ENCODE data around the gene FASTK.

Gene FASTK

GRCh38 chr7:151069841-151070573 is 10.6 kb downstream of the FASTK start (continued):
- TF ChIP-seq CSRNP3 (CRISPR knock-in tag; IDR thresholded peaks at IDR 0.05), result no peak
- no peak for TF ChIP-seq ZFP3 (CRISPR knock-in tag; IDR thresholded peaks at IDR 0.05)
- TF ChIP-seq BACH2 (CRISPR knock-in tag; IDR thresholded peaks at IDR 0.05; ENCODE audit: borderline replicate concordance), result no peak
- no peak for TF ChIP-seq TOX (CRISPR knock-in tag; IDR thresholded peaks at IDR 0.05; ENCODE audit: borderline replicate concordance)

GRCh38 chr7:151068069-151068773 is 12.4 kb downstream of the FASTK start:
- TF ChIP-seq GLIS3 (CRISPR knock-in tag; IDR thresholded peaks at IDR 0.05), result no peak
- no peak for TF ChIP-seq TSHZ2 (CRISPR knock-in tag; IDR thresholded peaks at IDR 0.05)
- TF ChIP-seq ZC3H10 (CRISPR knock-in tag; IDR thresholded peaks at IDR 0.05), result no peak
- no peak for TF ChIP-seq ZNF8 (CRISPR knock-in tag; IDR thresholded peaks at IDR 0.05)
- peak; percentile 35; the same call in 1 of the 2 replicates for TF ChIP-seq ISL1 (CRISPR knock-in tag; IDR thresholded peaks at IDR 0.05)
- ATAC-seq, result peak; percentile 13; the same call in 1 of the 3 replicates

GRCh38 chr7:151066273-151066974 is 14.2 kb downstream of the FASTK start:
- TF ChIP-seq CSDC2 (CRISPR knock-in tag; IDR thresholded peaks at IDR 0.05) (no peak), TOX (CRISPR knock-in tag; IDR thresholded peaks at IDR 0.05; ENCODE audit: borderline replicate concordance) (no peak), ZFP3 (CRISPR knock-in tag; IDR thresholded peaks at IDR 0.05) (no peak), ESRRG (CRISPR knock-in tag; IDR thresholded peaks at IDR 0.05) (no peak), TSHZ2 (CRISPR knock-in tag; IDR thresholded peaks at IDR 0.05) (no peak), RARB (CRISPR knock-in tag; IDR thresholded peaks at IDR 0.05) (no peak), ZFP30 (CRISPR knock-in tag; IDR thresholded peaks at IDR 0.05) (no peak), PPARA (CRISPR knock-in tag; IDR thresholded peaks at IDR 0.05; ENCODE audit: borderline replicate concordance) (no peak), PATZ1 (CRISPR knock-in tag; IDR thresholded peaks at IDR 0.05; ENCODE audit: borderline replicate concordance) (no peak)
- ATAC-seq, result no peak

GRCh38 chr7:151065516-151065915 is 15.1 kb downstream of the FASTK start:
- ATAC-seq, result no peak
- no peak for TF ChIP-seq ZNF8 (CRISPR knock-in tag; IDR thresholded peaks at IDR 0.05)
- TF ChIP-seq ARNTL (CRISPR knock-in tag; IDR thresholded peaks at IDR 0.05; ENCODE audit: borderline replicate concordance, low read depth), result no peak
- no peak for TF ChIP-seq RARB (CRISPR knock-in tag; IDR thresholded peaks at IDR 0.05)
- no peak for TF ChIP-seq CSDC2 (CRISPR knock-in tag; IDR thresholded peaks at IDR 0.05)
- no peak for TF ChIP-seq ISL1 (CRISPR knock-in tag; IDR thresholded peaks at IDR 0.05)
- TF ChIP-seq GLIS3 (CRISPR knock-in tag; IDR thresholded peaks at IDR 0.05), result no peak
- no peak for TF ChIP-seq ZFP3 (CRISPR knock-in tag; IDR thresholded peaks at IDR 0.05)
- no peak for TF ChIP-seq PPARA (CRISPR knock-in tag; IDR thresholded peaks at IDR 0.05; ENCODE audit: borderline replicate concordance)
- TF ChIP-seq ZNF70 (CRISPR knock-in tag; IDR thresholded peaks at IDR 0.05), result no peak
- no peak for TF ChIP-seq ZFP30 (CRISPR knock-in tag; IDR thresholded peaks at IDR 0.05)
- no peak for TF ChIP-seq SNAI2 (CRISPR knock-in tag; IDR thresholded peaks at IDR 0.05)
- TF ChIP-seq ZNF565 (CRISPR knock-in tag; conservative IDR thresholded peaks at IDR 0.05; ENCODE audit: low read depth), result no peak
- TF ChIP-seq TOX (CRISPR knock-in tag; IDR thresholded peaks at IDR 0.05; ENCODE audit: borderline replicate concordance), result no peak
- no peak for TF ChIP-seq ESRRG (CRISPR knock-in tag; IDR thresholded peaks at IDR 0.05)
- TF ChIP-seq TCF4 (CRISPR knock-in tag; IDR thresholded peaks at IDR 0.05; ENCODE audit: borderline replicate concordance), result no peak
- no peak for TF ChIP-seq TSHZ2 (CRISPR knock-in tag; IDR thresholded peaks at IDR 0.05)

Data from SK-N-SH treated with all-trans-retinoic acid at 6 μM for 48 hours (cell line).